ENCODE results near the gene GOLGA3. TPM values are rescaled to one million over a fixed set of nuclear protein-coding genes. Genes with fewer than 3 reads are reported as not detected.

GOLGA3 gene
- total and polyA plus RNA-seq, 7 donors: 7.5 to 40.8 (median 30.5) TPM

DNA sequence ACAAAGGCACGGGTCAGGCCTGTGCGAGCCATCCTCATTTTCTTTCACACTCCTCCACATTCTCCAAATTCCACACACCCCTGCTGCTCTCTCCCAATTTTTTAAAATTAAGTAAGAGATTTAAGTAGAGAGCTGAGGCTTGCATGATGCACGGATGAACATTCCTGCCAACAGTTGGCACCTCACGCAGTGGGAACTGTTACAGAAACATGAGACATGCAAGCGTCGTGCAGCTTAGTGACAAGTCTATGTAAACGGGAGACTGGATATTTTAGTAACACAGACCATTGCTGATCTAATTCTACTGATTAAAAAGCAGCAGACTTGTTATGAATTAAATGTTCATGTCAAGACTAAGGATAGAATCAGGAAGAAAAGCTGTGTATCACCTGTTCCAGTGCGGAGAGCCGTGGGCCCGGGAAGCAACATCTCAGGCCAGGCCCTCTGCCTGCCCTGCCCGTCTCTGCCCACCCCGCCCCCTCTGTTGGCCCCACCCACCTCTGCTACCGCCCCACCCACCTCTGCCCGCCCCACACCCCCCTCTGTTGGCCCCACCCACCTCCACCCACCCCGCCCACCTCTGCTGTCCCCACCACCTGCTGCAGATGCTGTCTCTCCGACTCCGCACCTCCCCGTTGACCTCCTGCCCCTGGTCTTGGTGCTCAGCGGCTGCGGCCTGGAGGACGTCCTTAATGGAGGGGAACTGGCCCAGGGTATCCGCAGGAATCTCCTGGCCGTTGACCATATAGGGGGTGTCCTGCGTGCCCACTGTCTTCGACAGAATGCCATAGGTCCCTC, 21.2 kb downstream of the GOLGA3 start:
- Histone ChIP-seq H3K27ac (no peak overlapping the region), H3K4me1 (no peaks in the 10 kb centered on the region), H3K9me3 (no peaks in the 10 kb centered on the region), H3K27me3 (ENCODE audit: insufficient read depth in 3 of 3, low read length in 2 of 3) (no peaks in the 10 kb centered on the region), H3K36me3 (ENCODE audit: insufficient read depth in 1 of 2, low read depth in 1 of 2) (peaks cover 3 to 81% of the 10 kb centered on the region in 2 donors), H3K4me3 (no peak overlapping the region)
- 55 to 71% (median 64%) methylated on average over 23 to 25 of the region's 25 CpGs for WGBS, 3 donors
- DNase-seq (no peak), ATAC-seq (peak; percentile 45 to 84 (median 61))
- TF ChIP-seq, protein P1, sequence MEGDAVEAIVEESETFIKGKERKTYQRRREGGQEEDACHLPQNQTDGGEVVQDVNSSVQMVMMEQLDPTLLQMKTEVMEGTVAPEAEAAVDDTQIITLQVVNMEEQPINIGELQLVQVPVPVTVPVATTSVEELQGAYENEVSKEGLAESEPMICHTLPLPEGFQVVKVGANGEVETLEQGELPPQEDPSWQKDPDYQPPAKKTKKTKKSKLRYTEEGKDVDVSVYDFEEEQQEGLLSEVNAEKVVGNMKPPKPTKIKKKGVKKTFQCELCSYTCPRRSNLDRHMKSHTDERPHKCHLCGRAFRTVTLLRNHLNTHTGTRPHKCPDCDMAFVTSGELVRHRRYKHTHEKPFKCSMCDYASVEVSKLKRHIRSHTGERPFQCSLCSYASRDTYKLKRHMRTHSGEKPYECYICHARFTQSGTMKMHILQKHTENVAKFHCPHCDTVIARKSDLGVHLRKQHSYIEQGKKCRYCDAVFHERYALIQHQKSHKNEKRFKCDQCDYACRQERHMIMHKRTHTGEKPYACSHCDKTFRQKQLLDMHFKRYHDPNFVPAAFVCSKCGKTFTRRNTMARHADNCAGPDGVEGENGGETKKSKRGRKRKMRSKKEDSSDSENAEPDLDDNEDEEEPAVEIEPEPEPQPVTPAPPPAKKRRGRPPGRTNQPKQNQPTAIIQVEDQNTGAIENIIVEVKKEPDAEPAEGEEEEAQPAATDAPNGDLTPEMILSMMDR (IDR thresholded peaks at IDR 0.05): no peak
- intact Hi-C loops (cut with DNase I): loop anchor here in 1 of 2 donors (5.0 kb wide), 1 partner anchor 35 kb away; no protein-coding TSS in a partner anchor

DNA sequence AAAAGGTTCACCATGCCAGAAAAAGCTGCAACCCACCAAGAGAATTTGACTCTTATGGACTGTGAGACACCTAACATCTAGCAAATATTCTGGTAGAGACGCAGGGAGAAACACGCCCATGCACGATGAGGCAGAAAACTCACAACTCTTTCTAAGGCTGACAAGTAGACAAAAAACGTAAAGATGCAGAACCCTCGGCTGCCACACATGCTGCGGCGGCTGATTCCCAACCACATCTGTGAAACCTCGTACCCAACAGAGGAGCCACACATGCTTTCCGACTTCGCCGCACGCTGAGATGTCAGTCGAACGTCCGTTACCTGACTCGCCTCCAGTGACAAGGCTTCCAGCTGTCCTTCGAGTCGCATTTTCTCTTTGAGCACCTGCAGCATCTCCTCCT, 21.8 kb downstream of the GOLGA3 start:
- no peak overlapping the region for H3K27ac ChIP-seq
- ATAC-seq (no peak), DNase-seq (no peak)
- H3K9me3 ChIP-seq: no peaks in the 10 kb centered on the region
- H3K27me3 ChIP-seq (ENCODE audit: insufficient read depth in 3 of 3, low read length in 2 of 3): no peaks in the 10 kb centered on the region
- H3K36me3 ChIP-seq (ENCODE audit: insufficient read depth in 1 of 2, low read depth in 1 of 2): peaks cover 3 to 81% of the 10 kb centered on the region in 2 donors
- H3K4me1 ChIP-seq: no peaks in the 10 kb centered on the region
- WGBS, 3 donors: 89 to 91% (median 90%) methylated on average over 18 of the region's 18 CpGs
- intact Hi-C loops (cut with DNase I): loop anchor here in 1 of 2 donors (5.0 kb wide), 1 partner anchor 35 kb away; no protein-coding TSS in a partner anchor
- H3K4me3 ChIP-seq: no peak overlapping the region
- TF ChIP-seq, protein P1 (IDR thresholded peaks at IDR 0.05): no peak

DNA sequence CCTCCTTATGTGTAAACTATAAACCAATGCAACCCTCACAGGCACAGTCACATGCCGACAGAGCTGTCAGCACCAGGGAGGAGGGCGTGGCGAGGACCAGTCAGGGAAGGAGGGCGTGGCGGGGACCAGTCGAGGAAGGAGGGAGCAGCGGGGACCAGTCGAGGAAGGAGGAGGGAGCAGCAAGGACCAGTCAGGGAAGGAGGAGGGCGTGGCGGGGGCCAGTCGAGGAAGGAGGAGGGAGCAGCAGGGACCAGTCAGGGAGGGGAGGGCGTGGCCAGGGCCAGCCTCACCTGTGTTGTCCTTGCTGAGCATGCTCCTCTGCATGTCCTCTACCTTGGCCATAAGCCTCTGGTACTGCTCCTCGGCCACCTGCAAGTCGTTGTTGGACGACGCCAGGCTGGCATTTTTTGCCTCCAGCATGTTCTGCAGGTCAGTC, 24.2 kb downstream of the GOLGA3 start:
- intact Hi-C loops (cut with DNase I): no loop called here
- Histone ChIP-seq H3K9me3 (no peaks in the 10 kb centered on the region), H3K4me1 (no peaks in the 10 kb centered on the region), H3K27me3 (ENCODE audit: insufficient read depth in 3 of 3, low read length in 2 of 3) (no peaks in the 10 kb centered on the region), H3K4me3 (no peak overlapping the region), H3K27ac (no peak overlapping the region), H3K36me3 (ENCODE audit: insufficient read depth in 1 of 2, low read depth in 1 of 2) (peaks cover 3 to 84% of the 10 kb centered on the region in 2 donors)
- no peak for DNase-seq
- no peak for ATAC-seq
- WGBS, 3 donors: 83 to 94% (median 86%) methylated on average over 10 to 16 of the region's 16 CpGs
- TF ChIP-seq, protein P1 (IDR thresholded peaks at IDR 0.05): no peak

DNA sequence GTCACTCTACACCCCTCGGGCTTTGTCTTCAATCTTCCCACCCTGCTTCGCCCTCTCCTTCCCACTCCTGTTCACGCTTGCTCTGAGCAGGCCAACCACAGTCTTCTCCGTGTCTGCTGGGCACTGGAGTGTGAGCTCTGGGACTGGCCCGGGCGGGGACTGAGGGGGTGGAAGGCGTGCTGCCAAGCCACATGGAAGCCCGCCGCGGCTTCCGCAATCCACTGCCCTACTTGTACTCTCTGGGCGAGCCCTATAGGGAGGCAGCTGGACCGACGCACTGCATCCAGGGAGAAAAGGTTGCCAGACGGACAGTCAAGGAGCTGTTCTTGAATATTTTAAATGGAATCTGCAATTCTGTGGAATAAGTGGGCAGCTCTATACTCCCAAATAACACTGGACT, 24.8 kb downstream of the GOLGA3 start:
- Histone ChIP-seq H3K27ac (no peak overlapping the region), H3K4me3 (no peak overlapping the region), H3K4me1 (no peaks in the 10 kb centered on the region), H3K9me3 (no peaks in the 10 kb centered on the region), H3K27me3 (ENCODE audit: insufficient read depth in 3 of 3, low read length in 2 of 3) (no peaks in the 10 kb centered on the region), H3K36me3 (ENCODE audit: insufficient read depth in 1 of 2, low read depth in 1 of 2) (peaks cover 7 to 88% of the 10 kb centered on the region in 2 donors)
- WGBS, 3 donors: 75 to 90% (median 86%) methylated on average over 15 of the region's 15 CpGs
- ATAC-seq (peak in 3 of 4 donors; percentile 38 to 76 (median 55)), DNase-seq (peak; percentile 49 to 64)
- intact Hi-C loops (cut with DNase I): no loop called here
- TF ChIP-seq, protein P1 (IDR thresholded peaks at IDR 0.05): no peak
